KBM-7 (cell line): ENCODE data around the gene FSTL4.
"Not testable (repeated sequence)": the region's sequence is repeated elsewhere in the genome, so short reads cannot be mapped to it uniquely, and the experiment has no call there.

Source experiments
- DNase-seq: peaks from one replicate; pipeline ENCODE4 v3.0.0-alpha.2; 2015
- in situ Hi-C: fragments of 300-500 bp; cut with MboI; formaldehyde crosslinking; loops from 2 replicates; pipeline ENCODE4 v1.14.3; 2020; ENCODE audit warnings: low sequenced_read_pairs, low pct_unique_long_range_greater_than_20kb, mixed read lengths

FSTL4 gene

DNA sequence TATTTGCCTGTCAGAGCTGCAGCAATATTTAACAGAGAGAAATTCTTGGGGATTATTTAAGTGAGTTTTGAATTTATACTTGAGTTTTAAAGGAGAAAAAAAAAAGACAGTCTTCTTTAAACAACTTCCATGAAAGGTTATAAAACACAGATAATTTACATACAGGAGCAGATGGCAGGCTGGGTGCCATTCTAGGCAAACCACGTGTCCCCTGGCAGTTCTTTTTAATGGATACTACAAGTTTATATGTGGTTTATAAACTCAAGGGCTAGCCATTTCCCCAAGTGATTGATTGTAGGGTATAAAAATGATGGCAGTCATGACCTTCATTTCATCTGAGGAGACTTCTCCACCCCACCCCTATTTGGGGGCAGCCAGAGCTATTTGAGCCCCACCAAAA lies 166.6 kb downstream of the FSTL4 start:
- DNase-seq, result no peak
- in situ Hi-C loops, result no loop called here

DNA sequence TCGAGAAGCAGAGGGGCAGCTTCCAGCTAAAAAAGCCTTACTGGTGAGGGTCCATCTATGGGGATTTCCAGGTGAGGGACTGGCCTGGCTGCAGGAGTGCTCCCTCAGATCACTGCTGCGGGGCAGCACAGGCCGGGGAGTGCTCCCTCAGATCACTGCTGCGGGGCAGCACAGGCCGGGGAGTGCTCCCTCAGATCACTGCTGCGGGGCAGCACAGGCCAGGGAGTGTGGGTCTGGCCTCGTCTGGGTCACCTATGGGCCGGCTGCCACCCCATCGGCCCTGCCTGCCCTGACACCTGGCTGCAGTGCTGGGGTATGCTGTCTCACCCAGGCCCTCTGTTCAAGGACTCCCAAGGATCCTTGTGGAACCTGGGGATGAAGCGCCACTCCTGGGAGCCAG lies 167.1 kb downstream of the FSTL4 start:
- in situ Hi-C loops, DNase-seq: not testable (repeated sequence)

DNA sequence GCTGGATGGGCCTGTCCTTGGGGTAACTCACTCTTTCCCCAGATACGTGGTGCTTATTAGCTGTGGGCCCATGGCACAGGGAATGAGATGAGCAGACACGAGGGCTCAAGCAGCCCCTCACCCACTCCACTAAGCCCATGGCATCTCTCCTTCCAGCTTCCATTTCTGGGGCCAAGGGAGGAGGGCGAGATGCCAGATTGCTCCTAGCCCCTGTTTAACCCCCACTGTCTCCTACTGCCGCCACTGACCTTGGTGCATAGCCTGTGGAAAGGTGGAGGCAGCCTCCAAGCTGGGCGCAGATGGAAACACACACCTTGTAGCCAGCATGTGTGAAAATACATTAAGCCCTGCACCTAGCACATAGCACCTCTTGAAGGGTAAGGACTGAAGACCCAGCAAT lies 167.6 kb downstream of the FSTL4 start:
- DNase-seq, result no peak
- in situ Hi-C loops, result no loop called here

DNA sequence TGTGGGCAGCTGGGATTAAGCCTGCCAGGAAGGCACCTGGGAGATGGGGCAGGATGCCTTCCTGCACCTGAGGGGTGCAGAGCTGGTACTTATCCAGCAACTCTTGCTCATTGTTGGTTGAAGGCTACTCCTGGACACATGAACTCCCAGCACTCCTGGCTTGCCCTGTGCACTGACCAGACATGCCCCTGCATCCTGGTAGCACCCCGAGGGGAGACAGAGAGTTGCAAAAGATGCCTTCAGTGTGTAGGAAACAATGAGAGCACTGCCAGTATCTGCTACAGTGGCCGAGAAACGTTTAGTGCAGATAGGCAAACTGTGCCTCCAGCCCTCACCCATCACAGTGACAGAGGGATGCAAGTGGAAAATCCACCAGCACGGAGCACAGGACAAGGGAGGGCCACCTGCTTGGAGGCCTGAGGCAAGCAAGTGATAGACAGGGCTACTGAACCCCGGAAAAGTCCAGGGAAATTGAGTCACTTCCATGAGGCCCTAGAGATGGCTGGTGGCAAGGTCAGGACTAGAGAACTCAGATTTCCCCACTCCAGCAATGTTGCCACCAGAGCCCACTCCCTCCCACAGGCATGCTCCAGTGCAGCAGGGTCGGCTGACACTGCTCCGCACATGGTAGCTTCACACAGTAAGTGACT lies 171.1 kb downstream of the FSTL4 start:
- in situ Hi-C loops, result no loop called here
- DNase-seq, result no peak

DNA sequence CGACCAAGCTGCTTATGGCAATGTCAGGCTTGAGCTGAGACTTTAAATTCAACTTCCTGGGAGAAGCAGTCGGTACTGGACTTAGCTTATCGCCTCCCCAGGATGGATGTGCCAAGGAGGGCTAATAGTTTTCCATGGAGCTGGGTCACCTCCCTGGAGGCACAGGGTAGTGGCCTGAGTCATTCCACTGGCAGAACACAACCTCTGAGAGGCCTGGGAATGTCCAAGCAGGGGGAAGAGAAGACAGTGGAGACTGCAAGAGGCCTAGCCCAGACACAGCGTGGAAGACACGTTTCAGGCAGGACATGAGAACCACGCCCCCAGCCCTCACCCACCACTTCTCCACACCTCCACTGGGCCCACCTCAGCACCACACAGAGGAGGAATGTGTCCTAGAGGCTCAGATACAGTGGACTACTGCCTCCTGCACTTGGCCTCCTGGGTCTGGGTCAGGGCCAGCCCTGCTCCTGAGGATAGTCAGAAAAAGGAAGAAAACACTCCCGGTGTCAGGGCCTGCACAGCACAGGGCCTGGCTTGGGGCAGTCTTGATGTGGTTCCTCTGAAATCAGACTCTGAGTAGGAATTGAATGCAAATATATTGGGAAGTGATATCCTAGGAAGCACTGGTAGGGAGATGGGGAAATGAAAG lies 171.8 kb downstream of the FSTL4 start:
- in situ Hi-C loops, result no loop called here
- DNase-seq, result no peak

DNA sequence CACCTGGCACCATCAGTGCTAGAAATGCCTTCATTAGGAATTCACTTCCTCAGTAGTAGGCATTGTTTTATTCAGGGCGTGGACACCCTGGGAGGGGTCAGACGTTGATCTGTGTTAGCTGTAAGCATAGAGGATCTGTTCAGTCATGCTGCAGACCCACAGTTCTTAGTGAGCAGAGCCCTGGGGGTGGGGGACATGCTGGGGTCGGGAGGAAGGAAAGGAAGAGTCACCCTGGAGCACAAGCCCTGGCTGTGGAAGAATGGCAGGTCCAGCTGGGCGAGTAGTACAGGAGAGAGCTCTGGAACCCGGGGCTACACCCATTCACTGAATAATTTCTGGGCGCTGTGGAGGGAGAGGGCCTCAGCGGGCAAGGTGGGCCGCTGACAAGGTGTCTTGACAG lies 172.5 kb downstream of the FSTL4 start:
- DNase-seq, result no peak
- in situ Hi-C loops, result no loop called here

DNA sequence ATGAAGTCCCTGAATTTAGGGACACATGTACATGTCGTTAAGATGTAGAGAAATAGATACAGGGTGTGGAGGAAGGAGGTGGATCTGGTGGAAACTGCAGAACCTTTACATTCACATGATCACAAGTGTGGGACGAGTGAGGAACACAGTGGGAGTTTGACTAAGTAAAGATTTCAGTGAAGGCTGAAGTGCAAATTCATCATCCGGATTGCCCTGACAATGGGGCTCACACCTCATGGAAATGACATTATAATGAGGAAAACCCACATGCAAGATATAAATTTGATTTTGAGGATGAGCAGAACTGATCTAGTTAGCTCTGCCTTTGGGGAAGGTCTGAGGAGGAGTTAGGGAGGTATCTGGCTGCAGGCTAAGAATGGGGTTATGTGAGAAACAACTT lies 173.9 kb downstream of the FSTL4 start:
- in situ Hi-C loops, result no loop called here

DNA sequence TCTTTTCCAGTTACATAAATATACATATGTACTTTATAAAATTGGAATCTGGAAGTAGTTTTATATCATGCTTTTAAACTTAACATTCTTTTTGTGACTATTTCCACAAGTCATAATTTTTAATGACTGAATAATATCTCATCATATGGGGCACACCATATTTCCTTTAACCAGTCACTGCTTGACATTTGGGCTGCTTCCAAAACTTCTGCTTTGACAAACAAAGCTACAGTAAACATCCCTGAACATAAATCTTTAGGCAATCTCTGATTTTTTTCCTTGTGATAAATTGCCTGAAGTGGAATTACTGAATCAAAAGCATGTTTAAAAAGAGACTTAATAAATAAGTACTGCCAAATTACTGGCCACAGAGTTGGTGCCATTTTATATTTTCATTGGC lies 178.0 kb downstream of the FSTL4 start:
- in situ Hi-C loops, result no loop called here
- no peak for DNase-seq

More for the DNA sequence above, 173.9 kb downstream of the FSTL4 start:
- no peak for DNase-seq

DNA sequence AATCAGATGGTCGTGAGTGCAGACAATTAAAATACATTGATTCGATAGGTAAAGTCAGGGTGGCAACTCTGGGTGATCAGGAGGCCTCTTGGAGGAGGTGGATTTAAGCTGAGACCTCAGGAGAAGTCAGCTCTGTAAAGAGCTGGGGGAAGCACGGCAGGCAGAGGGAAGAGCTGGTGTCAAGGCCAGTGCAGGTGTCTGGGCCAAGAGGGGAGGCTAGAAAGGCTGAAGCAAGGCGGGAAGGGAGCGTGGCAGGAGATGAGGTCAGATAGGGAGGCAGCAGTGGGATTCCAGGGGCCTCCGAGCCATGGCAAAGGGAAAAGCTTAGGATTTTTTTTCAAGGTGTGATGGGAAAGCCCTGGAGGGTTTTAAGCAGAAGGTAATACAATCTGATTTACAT lies 178.7 kb downstream of the FSTL4 start:
- in situ Hi-C loops, result no loop called here
- DNase-seq, result no peak

DNA sequence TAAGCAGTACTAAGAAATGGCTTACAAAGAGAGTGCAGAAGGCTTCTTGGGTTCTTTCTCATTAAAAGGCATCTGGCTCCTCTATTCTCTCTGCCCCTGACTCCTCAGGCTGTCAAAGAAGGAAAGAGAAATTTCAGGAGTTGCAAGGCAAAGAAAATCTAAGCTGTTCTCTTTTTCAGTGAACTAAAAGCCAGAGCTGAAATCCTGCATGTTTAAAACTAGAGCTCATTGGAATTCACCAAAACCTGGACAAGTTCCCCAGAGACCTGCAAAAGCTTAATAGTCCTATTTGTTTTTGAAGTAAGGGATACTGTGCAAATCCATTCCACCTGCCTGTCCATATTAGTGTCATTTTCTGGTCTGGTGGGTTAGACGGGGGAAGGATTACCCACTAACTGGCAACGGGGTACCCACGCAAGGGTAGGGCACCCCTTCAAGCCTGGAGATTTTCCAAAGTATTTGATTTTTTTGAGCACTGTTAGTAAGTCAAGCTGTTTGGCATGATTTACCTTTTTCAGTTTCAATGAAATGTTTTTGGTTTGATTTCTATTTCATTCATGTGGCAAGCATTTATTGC lies 179.3 kb downstream of the FSTL4 start:
- in situ Hi-C loops, result no loop called here

DNA sequence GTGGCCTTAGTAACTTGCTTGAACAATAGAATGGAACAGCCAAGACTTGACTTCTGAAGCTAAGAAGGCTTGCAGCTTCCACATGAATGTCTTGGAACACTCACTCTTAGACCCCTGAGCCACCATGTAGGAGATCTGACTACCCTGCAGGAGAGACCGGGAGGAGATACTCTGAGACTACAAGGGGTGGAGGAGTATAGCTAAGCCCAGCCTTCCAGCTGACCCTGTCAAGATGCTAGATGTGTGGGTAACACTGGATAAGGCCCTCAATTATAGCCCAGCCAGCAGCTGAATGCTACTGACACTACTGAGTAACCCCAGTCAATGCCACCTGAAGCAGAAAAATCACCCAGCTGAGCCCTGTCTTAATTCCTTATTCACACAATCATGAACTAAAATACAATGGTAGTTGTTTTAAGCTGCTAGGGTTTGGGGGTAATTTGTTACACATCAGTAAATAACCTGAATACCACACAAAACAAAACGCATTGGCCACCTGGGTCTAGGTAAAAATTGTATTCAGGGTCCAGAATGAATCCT lies 180.9 kb downstream of the FSTL4 start:
- in situ Hi-C loops, result no loop called here
- no peak for DNase-seq

More for the DNA sequence above, 179.3 kb downstream of the FSTL4 start:
- DNase-seq, result no peak

DNA sequence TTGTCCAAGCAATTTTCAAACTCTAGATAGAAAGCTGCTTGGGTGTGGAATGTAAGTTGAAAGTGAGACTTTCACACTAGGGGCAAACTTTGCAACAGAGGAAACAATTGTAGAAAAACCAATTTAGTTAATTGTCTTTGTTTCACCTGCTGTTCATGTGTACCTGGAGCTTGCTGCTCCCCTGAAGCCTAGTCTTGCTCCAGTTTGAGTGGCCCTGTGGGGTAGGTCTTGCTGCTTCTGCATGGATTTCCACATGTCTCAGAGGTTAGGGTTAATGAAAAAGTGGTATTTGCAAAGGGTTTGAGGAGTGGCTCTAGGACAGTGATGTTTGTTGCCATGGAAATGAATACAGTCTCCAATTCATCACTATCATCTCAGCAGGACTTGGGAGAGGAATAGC lies 182.2 kb downstream of the FSTL4 start:
- in situ Hi-C loops, result no loop called here
- DNase-seq, result no peak

DNA sequence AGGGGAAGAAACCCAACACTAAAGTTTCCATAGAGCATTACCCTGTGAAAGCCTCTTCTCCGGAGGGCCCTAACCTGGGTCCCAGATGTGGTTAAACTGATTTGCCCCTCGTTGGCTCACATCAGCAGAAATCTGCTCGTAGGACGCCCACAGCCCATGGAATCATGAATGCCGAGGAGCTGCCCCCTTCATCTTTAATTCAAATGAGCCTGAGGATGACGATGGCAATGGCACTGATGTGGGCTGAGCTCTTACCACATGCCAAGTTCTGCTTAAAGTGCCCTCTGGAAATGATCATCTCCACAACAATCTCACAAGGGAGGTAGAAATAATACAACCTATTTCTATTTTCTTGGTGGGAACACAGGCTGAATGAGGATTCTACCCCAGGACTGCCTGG lies 183.3 kb downstream of the FSTL4 start:
- in situ Hi-C loops, result no loop called here
- no peak for DNase-seq

DNA sequence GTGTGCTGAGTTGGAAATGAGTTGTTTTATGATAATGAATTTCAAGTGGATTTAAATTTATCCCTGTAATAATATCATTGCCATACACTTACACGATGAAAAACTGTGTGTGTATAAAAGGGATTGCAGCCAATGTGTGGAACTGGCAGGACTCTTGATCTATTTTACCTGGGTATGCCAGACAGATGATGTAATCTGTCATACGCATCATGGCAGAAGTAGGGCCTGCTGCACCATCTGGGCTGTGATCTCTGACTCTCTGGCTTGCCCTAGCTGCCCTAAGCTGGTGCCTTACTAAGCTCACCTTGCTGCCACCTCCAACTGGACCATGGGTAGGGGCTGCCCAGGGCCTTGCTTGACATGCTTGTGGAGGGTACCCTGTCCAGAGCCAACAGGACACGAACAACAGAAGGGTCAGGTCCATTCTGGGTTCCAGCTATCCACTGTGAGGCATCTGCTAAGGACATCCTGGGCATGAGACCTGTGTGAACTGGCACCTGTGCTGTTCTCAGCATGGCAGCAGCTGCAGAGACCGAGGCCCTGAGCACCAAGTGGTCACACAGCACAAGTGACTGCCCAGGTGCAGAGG lies 184.2 kb downstream of the FSTL4 start:
- in situ Hi-C loops, result no loop called here

DNA sequence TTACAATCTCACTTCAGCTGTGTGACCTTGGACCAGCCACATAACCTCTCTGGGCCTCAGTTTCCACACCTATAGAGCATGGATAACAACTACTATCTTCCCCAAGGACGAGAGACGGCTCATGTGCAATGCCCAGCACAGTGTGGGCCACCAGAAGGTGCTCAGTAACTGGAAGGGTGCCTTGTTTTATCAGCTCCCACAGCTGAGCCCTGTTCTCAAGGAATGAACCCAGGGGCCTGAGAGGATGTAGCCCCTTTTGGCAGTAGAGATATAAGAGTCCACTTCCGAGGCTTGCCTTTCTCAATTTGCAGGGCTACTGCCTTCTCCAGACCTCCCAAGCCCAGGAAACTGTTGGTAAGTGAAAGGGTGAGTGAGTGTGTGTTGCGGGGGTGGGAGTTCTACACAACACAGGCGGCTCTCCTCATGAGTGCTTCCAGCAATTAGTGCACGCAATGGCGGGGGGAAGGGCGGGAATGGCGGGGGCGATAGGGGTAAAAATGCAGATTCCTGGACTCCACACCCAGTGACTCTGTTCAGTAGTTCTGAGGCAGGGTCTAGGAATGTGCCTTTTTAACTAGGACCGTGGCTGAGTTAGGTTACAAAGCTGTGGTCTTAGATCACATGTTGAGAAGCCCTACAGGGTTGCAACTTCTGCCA lies 185.1 kb downstream of the FSTL4 start:
- in situ Hi-C loops, result no loop called here
- DNase-seq, result peak; percentile 13

More for the DNA sequence above, 184.2 kb downstream of the FSTL4 start:
- no peak for DNase-seq

DNA sequence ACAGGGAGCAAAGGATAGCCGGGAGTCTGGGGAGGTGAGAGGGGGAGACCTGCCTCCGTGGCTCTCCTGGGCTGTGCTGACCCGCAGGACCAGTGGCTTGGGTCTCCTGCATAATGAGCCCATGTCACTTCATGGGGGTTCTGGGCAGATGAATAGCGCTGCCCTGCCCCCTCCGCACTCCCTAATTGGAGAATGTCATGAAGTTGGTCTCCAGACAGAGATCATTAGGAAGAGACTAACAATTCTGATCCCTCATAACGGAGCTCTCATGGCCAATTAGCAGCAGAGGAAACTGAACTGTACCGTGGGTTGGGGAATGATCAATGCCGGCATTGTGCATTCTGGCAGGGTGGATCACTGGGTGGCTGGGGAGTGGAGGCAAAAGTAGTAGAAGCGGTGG lies 186.1 kb downstream of the FSTL4 start:
- DNase-seq, result no peak
- in situ Hi-C loops, result no loop called here

DNA sequence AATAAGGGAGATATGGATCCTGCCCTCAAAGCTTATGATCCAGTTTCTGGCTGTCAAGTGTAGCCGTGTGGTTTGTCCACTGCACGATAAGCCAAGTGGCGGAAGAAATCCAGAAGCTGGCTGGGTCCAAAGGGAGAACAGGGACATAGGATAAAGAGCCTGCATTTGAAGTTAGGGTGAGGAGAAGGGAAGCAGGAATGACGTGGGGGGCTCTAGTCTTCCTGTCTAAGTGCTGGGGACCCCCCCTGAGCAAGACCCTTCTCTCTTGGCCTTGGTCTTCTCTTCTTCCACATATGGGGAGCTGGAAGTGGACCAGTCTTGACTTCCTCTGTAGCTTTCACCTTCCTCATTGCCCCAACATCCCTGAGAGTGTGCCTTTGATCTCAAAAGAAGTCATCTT lies 186.6 kb downstream of the FSTL4 start:
- no peak for DNase-seq
- in situ Hi-C loops, result no loop called here

DNA sequence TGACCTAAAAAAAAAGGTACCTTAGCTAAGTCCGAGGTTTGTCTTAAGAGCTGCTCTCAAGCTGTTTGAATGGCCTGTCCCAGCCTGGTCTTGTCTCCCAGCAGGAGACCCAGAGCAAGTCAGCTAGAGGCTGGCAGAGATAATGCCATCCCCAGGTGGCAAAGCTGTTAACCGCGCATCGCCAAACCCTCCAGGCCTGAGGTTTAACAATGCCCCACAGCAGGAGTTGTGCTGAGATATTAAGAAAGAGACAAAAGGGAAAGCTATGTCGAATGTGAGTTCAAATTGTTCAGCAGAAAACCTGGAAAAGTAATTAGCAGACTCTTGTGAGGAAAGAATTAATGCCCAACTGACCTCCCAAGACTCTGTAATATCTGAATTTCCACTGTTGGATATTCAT lies 187.1 kb downstream of the FSTL4 start:
- in situ Hi-C loops, result no loop called here
- no peak for DNase-seq

DNA sequence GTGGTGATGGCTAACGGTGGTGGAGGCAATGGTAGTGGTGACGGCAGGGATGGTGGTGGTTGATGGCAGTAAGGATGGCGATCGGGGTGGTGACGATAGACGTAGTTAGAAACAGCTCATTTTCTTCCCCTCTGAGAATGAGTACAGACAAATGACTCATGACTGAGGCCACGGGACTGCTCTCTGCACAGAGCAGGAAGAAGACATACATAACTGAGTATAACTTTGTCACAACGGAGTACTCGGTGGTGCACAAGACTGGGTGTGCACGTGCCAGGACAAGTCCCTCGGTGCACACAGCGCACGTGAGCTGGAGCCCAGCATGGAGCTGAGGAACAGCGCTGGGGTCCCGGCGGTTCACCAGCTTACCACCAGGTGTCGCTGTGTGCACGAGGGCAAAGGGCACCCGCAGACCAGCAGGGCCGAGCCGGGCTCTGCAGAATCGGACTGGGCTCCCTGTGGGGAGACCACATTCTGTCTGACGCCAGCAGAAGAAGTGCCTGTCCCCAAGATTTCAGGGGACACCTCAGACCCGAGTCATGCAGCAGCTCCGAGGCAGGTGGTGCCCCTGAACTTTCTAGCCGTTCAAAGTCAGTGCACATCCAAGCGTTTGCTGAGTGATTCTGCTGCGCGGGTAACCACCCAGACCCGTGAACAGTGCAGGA lies 188.6 kb downstream of the FSTL4 start:
- in situ Hi-C loops, result no loop called here

More for the DNA sequence above, 188.6 kb downstream of the FSTL4 start:
- peak; percentile 77 for DNase-seq
